T-cell (primary cell): ENCODE results near the gene ZNF222. TPM values are rescaled to one million over a fixed set of nuclear protein-coding genes. Genes with fewer than 3 reads are reported as not detected.

Source experiments
- ATAC-seq, 4 experiments: fragments of 200-7000 bp in 3 of 4; fragments of 150-1000 bp in 1 of 4; cut with Tn5 transposase; replicated peaks in 1 of 4; 1 replicate in 3 of 4; 2 replicates in 1 of 4; pipeline ENCODE4 v1.10.0; 2021; ENCODE audit warnings: moderate library complexity in 3 of 4, mild to moderate bottlenecking in 2 of 4, moderate number of reproducible peaks in 1 of 4
- CTCF ChIA-PET, 2 donors: fragments of 300-600 bp; sonication (Branson Sonifier 250); formaldehyde crosslinking; loops; one replicate each; lab custom pipeline; 2022; ENCODE audit warnings: antibody characterized with exemption in 2 of 2; lab: Charles Lee
- POLR2A ChIA-PET, 2 donors: fragments of 300-600 bp; sonication (Branson Sonifier 250); formaldehyde crosslinking; loops; one replicate each; lab custom pipeline; 2022; ENCODE audit warnings: antibody characterized with exemption in 2 of 2; lab: Charles Lee
- DNase-seq, 35 experiments: peaks; one replicate each; pipeline versions ENCODE4 v3.0.0 to v3.0.0-alpha.2; 2013 to 2023
- H3K27ac ChIP-seq: one replicate; pipeline ENCODE4 v1.5.1; 2013; ENCODE audit warnings: low read length
- H3K27me3 ChIP-seq, 2 experiments: replicated peaks in 1 of 2; 1 replicate in 1 of 2; 2 replicates in 1 of 2; pipeline versions ENCODE4 v1.6.1 to v1.7.0; 2013; ENCODE audit warnings: low read length in 1 of 2, mixed read lengths in 1 of 2; ENCODE audit not compliant: control insufficient read depth in 2 of 2, insufficient read depth in 2 of 2; ENCODE audit errors: extremely low read depth in 1 of 2
- H3K36me3 ChIP-seq, 2 donors: 1 replicate in 1 of 2; 2 replicates in 1 of 2; pipeline versions ENCODE4 v1.6.1 to v1.7.0; 2013; ENCODE audit warnings: low read length in 1 of 2; ENCODE audit not compliant: control insufficient read depth in 2 of 2, insufficient read depth in 1 of 2; ENCODE audit errors: extremely low read depth in 1 of 2
- H3K4me1 ChIP-seq, 2 experiments: 1 replicate in 1 of 2; 2 replicates in 1 of 2; pipeline versions ENCODE4 v1.6.1 to v1.7.0; 2013; ENCODE audit warnings: low read length in 2 of 2, mixed read lengths in 1 of 2; ENCODE audit not compliant: insufficient read depth in 2 of 2, control insufficient read depth in 1 of 2; ENCODE audit errors: extremely low read depth in 1 of 2
- H3K4me3 ChIP-seq, 2 donors: 1 replicate in 1 of 2; 2 replicates in 1 of 2; pipeline versions ENCODE4 v1.5.1 to v1.7.0; 2013; ENCODE audit warnings: mild to moderate bottlenecking in 2 of 2, low read length in 1 of 2, moderate library complexity in 1 of 2; ENCODE audit not compliant: control insufficient read depth in 1 of 2; ENCODE audit errors: extremely low read depth in 1 of 2
- H3K9me3 ChIP-seq: 2 replicates; pipeline ENCODE4 v1.7.0; 2013
- H3K27ac Mint-ChIP-seq, 2 donors: one replicate each; pipeline ENCODE4 v1.8.0; 2020 to 2021; ENCODE audit warnings: mild to moderate bottlenecking in 2 of 2, mixed read lengths in 2 of 2
- H3K27me3 Mint-ChIP-seq, 2 donors: one replicate each; pipeline ENCODE4 v1.8.0; 2021 to 2022; ENCODE audit warnings: mixed read lengths in 2 of 2
- H3K36me3 Mint-ChIP-seq: one replicate; pipeline ENCODE4 v1.8.0; 2021; ENCODE audit warnings: mixed read lengths
- H3K4me1 Mint-ChIP-seq, 3 donors: one replicate each; pipeline ENCODE4 v1.8.0; 2020 to 2022; ENCODE audit warnings: mixed read lengths in 3 of 3, mild to moderate bottlenecking in 1 of 3
- H3K4me3 Mint-ChIP-seq, 3 donors: one replicate each; pipeline ENCODE4 v1.8.0; 2020 to 2022; ENCODE audit warnings: mild to moderate bottlenecking in 3 of 3, mixed read lengths in 3 of 3, moderate library complexity in 3 of 3
- H3K9me3 Mint-ChIP-seq, 3 donors: one replicate each; pipeline ENCODE4 v1.8.0; 2020 to 2022; ENCODE audit warnings: mixed read lengths in 3 of 3
- WGBS: methylation state at CpG from one replicate; pipeline ENCODE4 v1.1.5; 2013; ENCODE audit warnings: missing lambda C conversion rate; ENCODE audit not compliant: insufficient coverage; 5-methylcytosine and 5-hydroxymethylcytosine counted together
- total RNA-seq, 35 experiments: library from RNA in 6 of 35; stranded (reverse) in 6 of 35; fragments of 120-200 nt in 1 of 35; gene quantifications; one replicate each; pipeline versions ENCODE4 v1.2.1 to v1.2.4 and lab custom pipeline; 2013 to 2026

Gene ZNF222
- total RNA-seq, 5 donors from 2014 or later (not counting 1 experiment from before 2014, with no cell fraction given), result 3.6 to 7.4 (median 5.0) TPM

DNA sequence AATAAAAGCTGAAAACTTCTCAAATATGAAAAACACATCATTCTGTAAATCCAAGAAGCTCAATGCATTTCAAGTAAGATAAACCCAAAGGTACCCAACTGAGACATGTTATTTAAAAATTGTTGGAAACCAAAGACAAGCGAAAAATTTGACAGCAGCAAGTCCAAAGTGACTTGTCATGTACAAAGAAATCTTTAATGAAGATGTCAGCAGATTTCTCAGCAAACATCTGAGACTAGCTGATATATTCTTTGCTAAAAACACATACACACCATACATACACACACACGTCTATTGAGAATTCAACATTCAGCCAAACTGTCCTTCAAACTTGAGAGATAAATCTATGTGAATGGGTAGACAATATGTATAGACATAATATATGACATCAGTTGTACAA lies 5.7 kb upstream of the ZNF222 start:
- H3K36me3 ChIP-seq, result no peaks in the 10 kb centered on the region

DNA sequence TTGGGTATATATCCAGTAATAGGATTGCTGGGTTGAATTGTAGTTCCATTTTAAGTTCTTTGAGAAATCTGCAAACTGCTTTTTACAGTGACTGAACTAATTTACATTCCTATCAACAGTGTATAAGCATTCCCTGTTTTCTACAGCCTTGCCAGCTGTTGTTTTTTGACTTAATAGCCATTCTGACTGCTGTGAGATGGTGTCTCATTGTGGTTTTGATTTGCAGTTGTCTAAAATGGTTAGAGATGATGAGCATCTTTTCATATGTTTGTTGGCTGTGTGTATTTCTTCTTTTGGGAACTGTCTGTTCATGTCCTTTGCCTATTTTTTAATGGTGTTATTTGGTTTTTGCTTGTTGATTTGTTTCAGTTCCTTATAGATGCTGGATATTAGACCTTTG lies 4.0 kb upstream of the ZNF222 start:
- H3K36me3 Mint-ChIP-seq, result peaks cover 12% of the 10 kb centered on the region
- peaks cover 18 to 30% of the 10 kb centered on the region in 2 donors for H3K27me3 Mint-ChIP-seq

More for the DNA sequence above, 5.7 kb upstream of the ZNF222 start:
- Histone ChIP-seq H3K27ac (no peak overlapping the region), H3K9me3 (no peaks in the 10 kb centered on the region), H3K4me3 (no peak overlapping the region), H3K27me3 (no peaks in the 10 kb centered on the region), H3K4me1 (no peaks in the 10 kb centered on the region)
- POLR2A ChIA-PET, result no interaction called here
- Mint-ChIP-seq H3K36me3 (peaks cover 5% of the 10 kb centered on the region), H3K27me3 (peaks cover 18 to 30% of the 10 kb centered on the region in 2 donors), H3K27ac (no peak overlapping the region), H3K4me3 (no peak overlapping the region), H3K4me1 (peaks cover 0 to 1% (median under 1%) of the 10 kb centered on the region in 3 donors), H3K9me3 (peaks cover 37 to 54% (median 42%) of the 10 kb centered on the region in 3 donors)
- DNase-seq (no peak), ATAC-seq (no peak)
- CTCF ChIA-PET, result no interaction called here
- 40% methylated on average over 1 of the region's 2 CpGs for WGBS

DNA sequence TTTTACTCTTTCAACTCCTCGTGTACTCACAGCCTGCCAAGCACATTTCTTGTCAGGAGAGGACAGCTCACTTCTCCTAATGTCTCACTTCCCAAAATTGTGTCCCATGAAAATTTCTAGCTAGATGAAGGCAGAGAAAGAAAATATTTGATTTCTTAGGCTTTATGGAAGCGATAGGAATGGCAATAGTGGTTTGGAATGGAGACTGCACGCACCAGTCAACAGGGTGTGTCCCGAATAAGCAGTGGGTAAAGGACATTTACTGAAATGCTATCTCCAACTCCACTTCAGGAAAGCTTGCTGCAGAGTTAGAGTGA lies 321 bp upstream of the ZNF222 start:
- H3K4me3 ChIP-seq, result peak overlapping the region; percentile 62 to 74
- no peak for ATAC-seq
- H3K36me3 ChIP-seq, result peaks cover 9 to 30% of the 10 kb centered on the region in 2 donors
- WGBS, result no CpG with 5 or more reads among the region's 4 CpGs
- H3K36me3 Mint-ChIP-seq, result peaks cover 41% of the 10 kb centered on the region
- POLR2A ChIA-PET, result no interaction called here
- H3K9me3 ChIP-seq, result peaks cover 9% of the 10 kb centered on the region
- H3K27ac Mint-ChIP-seq, result peak overlapping the region; percentile 71 to 90
- no peak for DNase-seq
- H3K27me3 ChIP-seq, result no peaks in the 10 kb centered on the region
- peaks cover 20 to 34% (median 32%) of the 10 kb centered on the region in 3 donors for H3K4me1 Mint-ChIP-seq
- peaks cover 8 to 17% of the 10 kb centered on the region in 2 donors for H3K27me3 Mint-ChIP-seq
- H3K27ac ChIP-seq, result no peak overlapping the region
- H3K9me3 Mint-ChIP-seq, result peaks cover 24 to 40% (median 31%) of the 10 kb centered on the region in 3 donors
- H3K4me3 Mint-ChIP-seq, result peak overlapping the region; percentile 92 to 98 (median 97)
- CTCF ChIA-PET, result no interaction called here
- H3K4me1 ChIP-seq, result peaks cover 6 to 7% of the 10 kb centered on the region in 2 experiments

More for the DNA sequence above, 4.0 kb upstream of the ZNF222 start:
- no peaks in the 10 kb centered on the region for H3K27me3 ChIP-seq
- ChIA-PET CTCF (no interaction called here), POLR2A (no interaction called here)
- H3K4me3 Mint-ChIP-seq, result no peak overlapping the region
- H3K4me1 Mint-ChIP-seq, result peaks cover 16 to 19% (median 16%) of the 10 kb centered on the region in 3 donors
- DNase-seq (no peak), ATAC-seq (no peak)
- no peaks in the 10 kb centered on the region for H3K9me3 ChIP-seq
- peaks cover 29 to 42% (median 37%) of the 10 kb centered on the region in 3 donors for H3K9me3 Mint-ChIP-seq
- no peak overlapping the region for H3K27ac Mint-ChIP-seq
- no peak overlapping the region for H3K27ac ChIP-seq
- H3K36me3 ChIP-seq, result no peaks in the 10 kb centered on the region
- H3K4me3 ChIP-seq, result no peak overlapping the region
- peaks cover 6 to 7% of the 10 kb centered on the region in 2 experiments for H3K4me1 ChIP-seq

DNA sequence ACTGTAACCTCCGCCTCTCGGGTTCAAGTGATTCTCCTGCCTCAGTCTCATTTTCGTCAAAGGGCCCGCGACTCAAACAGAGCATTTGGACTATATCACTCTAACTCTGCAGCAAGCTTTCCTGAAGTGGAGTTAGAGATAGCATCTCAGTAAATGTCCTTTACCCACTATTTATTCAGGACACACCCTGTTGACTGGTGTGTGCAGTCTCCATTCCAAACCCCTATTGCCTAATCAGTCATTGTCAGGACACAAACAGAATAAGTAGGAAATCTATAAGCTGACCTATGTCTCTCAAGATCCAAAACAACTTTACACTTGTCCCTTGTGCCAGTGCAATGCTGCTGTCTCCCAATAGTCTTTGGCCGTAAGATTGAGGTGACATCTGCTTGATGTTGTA lies 1.4 kb downstream of the ZNF222 start:
- H3K27me3 ChIP-seq, result no peaks in the 10 kb centered on the region
- H3K4me1 ChIP-seq, result peaks cover 6 to 7% of the 10 kb centered on the region in 2 experiments
- H3K27ac Mint-ChIP-seq, result no peak overlapping the region
- H3K9me3 Mint-ChIP-seq, result peaks cover 25 to 45% (median 25%) of the 10 kb centered on the region in 3 donors
- ATAC-seq, result no peak
- WGBS, result 100% methylated on average over 3 of the region's 6 CpGs
- H3K27ac ChIP-seq, result no peak overlapping the region
- peaks cover 20 to 34% (median 32%) of the 10 kb centered on the region in 3 donors for H3K4me1 Mint-ChIP-seq
- CTCF ChIA-PET, result no interaction called here
- POLR2A ChIA-PET, result no interaction called here
- peak overlapping the region; percentile 5 to 98 (median 92) for H3K4me3 Mint-ChIP-seq
- H3K27me3 Mint-ChIP-seq, result peaks cover 3% of the 10 kb centered on the region in 2 donors
- H3K36me3 ChIP-seq, result peaks cover 12 to 43% of the 10 kb centered on the region in 2 donors
- no peak overlapping the region for H3K4me3 ChIP-seq
- peaks cover 18% of the 10 kb centered on the region for H3K9me3 ChIP-seq
- no peak for DNase-seq
- H3K36me3 Mint-ChIP-seq, result peaks cover 58% of the 10 kb centered on the region

DNA sequence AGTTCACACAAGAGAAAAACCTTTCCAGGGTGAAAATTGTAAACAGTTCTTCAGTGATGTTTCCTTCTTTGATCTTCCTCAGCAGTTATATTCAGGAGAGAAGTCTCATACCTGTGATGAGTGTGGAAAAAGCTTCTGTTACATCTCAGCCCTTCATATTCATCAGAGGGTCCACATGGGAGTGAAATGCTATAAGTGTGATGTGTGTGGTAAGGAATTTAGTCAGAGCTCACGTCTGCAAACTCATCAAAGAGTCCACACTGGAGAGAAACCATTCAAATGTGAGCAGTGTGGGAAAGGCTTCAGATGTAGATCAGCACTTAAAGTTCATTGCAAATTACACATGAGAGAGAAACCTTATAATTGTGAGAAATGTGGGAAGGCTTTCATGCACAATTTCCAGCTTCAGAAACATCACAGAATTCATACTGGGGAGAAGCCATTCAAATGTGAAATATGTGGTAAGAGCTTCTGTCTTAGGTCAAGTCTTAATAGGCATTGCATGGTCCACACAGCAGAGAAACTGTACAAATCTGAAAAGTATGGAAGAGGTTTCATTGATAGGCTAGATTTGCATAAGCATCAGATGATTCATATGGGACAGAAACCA lies 6.9 kb downstream of the ZNF222 start:
- H3K27me3 ChIP-seq, result no peaks in the 10 kb centered on the region
- H3K4me3 Mint-ChIP-seq, result no peak overlapping the region
- H3K36me3 Mint-ChIP-seq, result peaks cover 67% of the 10 kb centered on the region
- no peak overlapping the region for H3K27ac ChIP-seq
- CTCF ChIA-PET, result no interaction called here
- H3K9me3 ChIP-seq, result peaks cover 29% of the 10 kb centered on the region
- H3K36me3 ChIP-seq, result peaks cover 15 to 46% of the 10 kb centered on the region in 2 donors
- H3K27me3 Mint-ChIP-seq, result no peaks in the 10 kb centered on the region
- no peak overlapping the region for H3K27ac Mint-ChIP-seq
- no peaks in the 10 kb centered on the region for H3K4me1 ChIP-seq
- ATAC-seq (no peak), DNase-seq (no peak)
- H3K4me1 Mint-ChIP-seq, result peaks cover 2 to 13% (median 9%) of the 10 kb centered on the region in 3 donors
- H3K9me3 Mint-ChIP-seq, result peaks cover 34 to 78% (median 59%) of the 10 kb centered on the region in 3 donors
- POLR2A ChIA-PET, result no interaction called here
- WGBS, result no CpG with 5 or more reads among the region's 1 CpG
- no peak overlapping the region for H3K4me3 ChIP-seq

DNA sequence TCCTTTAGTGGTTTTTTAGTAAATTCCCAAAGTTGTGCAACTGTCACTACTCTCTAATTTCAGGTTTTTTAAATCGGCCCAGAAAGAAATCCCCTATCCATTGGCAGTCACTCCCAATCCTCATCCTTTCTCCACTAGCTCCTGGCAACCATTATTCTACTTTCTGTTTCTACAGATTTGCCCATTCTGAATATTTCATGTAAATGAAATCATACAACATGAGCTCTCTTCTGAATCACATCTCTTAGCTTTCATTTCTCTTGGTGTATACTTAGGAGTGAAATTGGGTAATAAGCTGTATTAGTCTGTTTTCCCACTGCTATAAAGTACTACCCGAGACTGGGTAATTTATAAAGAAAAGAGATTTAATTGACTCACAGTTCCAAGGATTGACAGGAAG lies 17.0 kb downstream of the ZNF222 start:
- H3K4me3 ChIP-seq, result no peak overlapping the region
- no peak overlapping the region for H3K27ac Mint-ChIP-seq
- no peaks in the 10 kb centered on the region for H3K4me1 ChIP-seq
- DNase-seq, result no peak
- H3K36me3 ChIP-seq, result no peaks in the 10 kb centered on the region
- POLR2A ChIA-PET, result no interaction called here
- H3K27ac ChIP-seq, result no peak overlapping the region
- H3K9me3 Mint-ChIP-seq, result peaks cover 30 to 58% (median 36%) of the 10 kb centered on the region in 3 donors
- no peak overlapping the region for H3K4me3 Mint-ChIP-seq
- H3K9me3 ChIP-seq, result peaks cover 7% of the 10 kb centered on the region
- CTCF ChIA-PET, result interaction anchor here (0.6 kb wide), 2 partner anchors 511 to 593 kb away, joined by 4 to 8 read pairs; no protein-coding TSS in a partner anchor
- peaks cover 6% of the 10 kb centered on the region for H3K36me3 Mint-ChIP-seq
- ATAC-seq, result no peak
- peaks cover 17 to 22% of the 10 kb centered on the region in 2 donors for H3K27me3 Mint-ChIP-seq
- H3K4me1 Mint-ChIP-seq, result no peaks in the 10 kb centered on the region
- H3K27me3 ChIP-seq, result no peaks in the 10 kb centered on the region
- WGBS, result 80% methylated on average over 1 of the region's 2 CpGs
